ENCODE results near the gene CITED2.

- TF ChIP-seq CTCF (optimal IDR thresholded peaks at IDR 0.05 in 1 of 3, IDR thresholded peaks at IDR 0.05 in 1 of 3, conservative IDR thresholded peaks at IDR 0.05 in 1 of 3; ENCODE audit: extremely low read depth in 1 of 3, insufficient read depth in 2 of 3, low read length in 3 of 3): no peak
- TF ChIP-seq EZH2 (IDR thresholded peaks at IDR 0.05; ENCODE audit: low read length): no peak
Measured at GRCh38 chr6:139418481-139419132, 44.2 kb upstream of the CITED2 start.
